ENCODE data around the gene MAPRE2.

The MAPRE2 gene

GRCh38 chr18:35123811-35124210 is 82.6 kb downstream of the MAPRE2 start:
- Histone ChIP-seq H3K36me3 (ENCODE audit: control insufficient read depth, insufficient read depth, low read length) (peaks cover 28% of the 10 kb centered on the region), H3K4me3 (ENCODE audit: extremely low read depth, insufficient read depth, low read length, poor library complexity, severe bottlenecking) (no peak overlapping the region), H3K9me3 (ENCODE audit: control insufficient read depth, low read length) (no peaks in the 10 kb centered on the region)

GRCh38 chr18:35127201-35127600 is 86.0 kb downstream of the MAPRE2 start:
- Histone ChIP-seq H3K36me3 (ENCODE audit: control insufficient read depth, insufficient read depth, low read length) (peaks cover 60% of the 10 kb centered on the region), H3K4me1 (ENCODE audit: control insufficient read depth, insufficient read depth, low read length, poor library complexity, severe bottlenecking) (no peaks in the 10 kb centered on the region), H3K9me3 (ENCODE audit: control insufficient read depth, low read length) (no peaks in the 10 kb centered on the region), H3K4me3 (ENCODE audit: extremely low read depth, insufficient read depth, low read length, poor library complexity, severe bottlenecking) (no peak overlapping the region), H3K27ac (ENCODE audit: low read depth, low read length, severe bottlenecking) (no peak overlapping the region)
- 75 to 100% methylated on average over 1 to 2 of the region's 4 CpGs for WGBS, 2 experiments (ENCODE audit: insufficient coverage in 2 of 2)

More at GRCh38 chr18:35123811-35124210, 82.6 kb downstream of the MAPRE2 start:
- no peaks in the 10 kb centered on the region for H3K4me1 ChIP-seq (ENCODE audit: control insufficient read depth, insufficient read depth, low read length, poor library complexity, severe bottlenecking)
- no peak overlapping the region for H3K27ac ChIP-seq (ENCODE audit: low read depth, low read length, severe bottlenecking)

DNA sequence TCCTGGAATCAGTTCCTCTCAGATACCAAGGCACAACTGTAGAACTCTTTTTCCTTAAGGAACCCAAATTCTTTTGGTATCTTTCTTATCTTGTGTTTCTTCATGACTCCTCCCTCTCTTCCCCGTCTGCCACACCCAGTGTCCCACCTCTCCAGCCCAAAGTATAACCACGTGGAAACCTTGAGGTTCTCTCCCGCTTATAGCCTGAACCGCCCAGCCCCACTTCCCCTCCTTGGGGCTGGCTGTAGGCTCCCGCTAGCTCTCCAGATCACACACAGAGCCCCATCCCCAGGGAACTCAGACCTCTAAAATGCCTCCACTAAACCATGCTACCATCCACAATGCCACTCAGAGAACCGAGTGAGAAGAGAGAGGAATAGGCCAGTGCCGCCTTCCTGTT is 87.5 kb downstream of the MAPRE2 start:
- Histone ChIP-seq H3K4me3 (ENCODE audit: extremely low read depth, insufficient read depth, low read length, poor library complexity, severe bottlenecking) (no peak overlapping the region), H3K36me3 (ENCODE audit: control insufficient read depth, insufficient read depth, low read length) (peaks cover 69% of the 10 kb centered on the region), H3K9me3 (ENCODE audit: control insufficient read depth, low read length) (no peaks in the 10 kb centered on the region), H3K4me1 (ENCODE audit: control insufficient read depth, insufficient read depth, low read length, poor library complexity, severe bottlenecking) (no peaks in the 10 kb centered on the region), H3K27ac (ENCODE audit: low read depth, low read length, severe bottlenecking) (no peak overlapping the region)
- WGBS, 2 experiments (ENCODE audit: insufficient coverage in 2 of 2), result 94 to 96% methylated on average over 4 to 6 of the region's 7 CpGs

DNA sequence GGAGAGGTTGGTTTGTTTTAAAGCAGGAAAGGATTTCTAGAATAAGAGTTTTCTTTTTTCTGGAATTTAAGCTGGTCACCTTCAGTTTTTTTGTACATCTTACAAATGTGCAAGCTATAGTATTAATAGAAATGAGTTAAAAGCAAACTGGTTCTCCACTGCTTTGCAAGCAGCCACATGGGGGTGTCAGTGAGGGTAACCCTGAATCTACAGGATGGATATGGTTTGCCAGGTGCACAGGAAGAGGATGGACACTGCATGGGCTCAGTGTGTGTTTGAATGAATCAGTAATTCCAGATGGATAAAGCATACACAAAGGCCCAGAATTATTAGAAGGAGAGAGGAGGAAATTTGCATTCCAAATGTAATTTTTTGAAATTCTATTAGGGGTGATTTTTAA is 89.0 kb downstream of the MAPRE2 start:
- peaks cover under 1% of the 10 kb centered on the region for H3K4me1 ChIP-seq (ENCODE audit: control insufficient read depth, insufficient read depth, low read length, poor library complexity, severe bottlenecking)
- H3K4me3 ChIP-seq (ENCODE audit: extremely low read depth, insufficient read depth, low read length, poor library complexity, severe bottlenecking), result no peak overlapping the region
- H3K9me3 ChIP-seq (ENCODE audit: control insufficient read depth, low read length), result no peaks in the 10 kb centered on the region
- H3K36me3 ChIP-seq (ENCODE audit: control insufficient read depth, insufficient read depth, low read length), result peaks cover 80% of the 10 kb centered on the region
- H3K27ac ChIP-seq (ENCODE audit: low read depth, low read length, severe bottlenecking), result no peak overlapping the region

GRCh38 chr18:35131387-35132020 is 90.3 kb downstream of the MAPRE2 start:
- Histone ChIP-seq H3K27ac (ENCODE audit: low read depth, low read length, severe bottlenecking) (peak overlapping the region; percentile 63), H3K4me3 (ENCODE audit: extremely low read depth, insufficient read depth, low read length, poor library complexity, severe bottlenecking) (no peak overlapping the region), H3K4me1 (ENCODE audit: control insufficient read depth, insufficient read depth, low read length, poor library complexity, severe bottlenecking) (peaks cover 2% of the 10 kb centered on the region), H3K36me3 (ENCODE audit: control insufficient read depth, insufficient read depth, low read length) (peaks cover 85% of the 10 kb centered on the region), H3K9me3 (ENCODE audit: control insufficient read depth, low read length) (no peaks in the 10 kb centered on the region)
- 93 to 94% methylated on average over 6 to 7 of the region's 8 CpGs for WGBS, 2 experiments (ENCODE audit: insufficient coverage in 2 of 2)

DNA sequence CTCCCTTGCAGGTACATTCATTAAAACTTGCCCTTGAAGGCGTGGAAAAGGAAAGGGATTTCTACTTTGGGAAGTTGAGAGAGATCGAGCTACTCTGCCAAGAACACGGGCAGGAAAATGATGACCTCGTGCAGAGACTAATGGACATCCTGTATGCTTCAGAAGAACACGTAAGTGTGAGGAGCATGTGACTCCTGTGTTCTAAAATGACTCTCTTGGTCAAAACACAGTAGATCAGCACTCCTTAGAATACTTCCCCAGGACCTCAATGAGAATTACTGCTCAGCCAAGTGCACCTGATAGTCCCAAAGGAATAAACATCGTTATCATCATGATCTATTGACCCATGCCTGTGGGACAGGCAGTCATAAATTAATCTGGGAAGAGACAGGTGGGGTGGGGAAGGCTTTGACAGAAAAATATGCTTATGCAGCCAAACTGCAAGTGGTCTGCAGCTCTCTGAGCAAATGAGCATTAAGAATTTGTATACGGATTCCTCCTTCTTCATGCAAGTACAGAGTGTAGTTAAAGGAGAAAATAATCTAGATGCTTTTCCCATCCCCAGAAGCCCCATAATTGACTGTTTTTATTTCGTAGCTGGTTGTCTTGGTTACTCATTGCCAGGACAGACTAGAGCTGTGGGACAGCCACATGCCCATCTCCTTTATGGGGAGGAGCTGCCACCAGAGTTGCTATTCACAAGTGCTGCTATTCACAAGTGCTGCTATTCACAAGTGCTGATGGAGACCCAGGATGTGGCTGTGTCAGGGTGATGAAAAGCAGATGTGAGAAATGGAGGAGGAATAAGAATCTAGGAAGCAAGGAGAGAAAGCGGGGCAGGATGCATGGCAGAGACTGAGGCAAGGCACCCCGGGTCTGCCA is 91.0 kb downstream of the MAPRE2 start:
- H3K4me1 ChIP-seq (ENCODE audit: control insufficient read depth, insufficient read depth, low read length, poor library complexity, severe bottlenecking), result peaks cover 2% of the 10 kb centered on the region
- 94 to 97% methylated on average over 8 to 10 of the region's 10 CpGs for WGBS, 2 experiments (ENCODE audit: insufficient coverage in 2 of 2)
- peak overlapping the region; percentile 63 for H3K27ac ChIP-seq (ENCODE audit: low read depth, low read length, severe bottlenecking)
- H3K9me3 ChIP-seq (ENCODE audit: control insufficient read depth, low read length), result no peaks in the 10 kb centered on the region
- H3K36me3 ChIP-seq (ENCODE audit: control insufficient read depth, insufficient read depth, low read length), result peaks cover 90% of the 10 kb centered on the region
- no peak overlapping the region for H3K4me3 ChIP-seq (ENCODE audit: extremely low read depth, insufficient read depth, low read length, poor library complexity, severe bottlenecking)

- Histone ChIP-seq H3K9me3 (ENCODE audit: control insufficient read depth, low read length) (no peaks in the 10 kb centered on the region), H3K4me1 (ENCODE audit: control insufficient read depth, insufficient read depth, low read length, poor library complexity, severe bottlenecking) (peaks cover 2% of the 10 kb centered on the region), H3K36me3 (ENCODE audit: control insufficient read depth, insufficient read depth, low read length) (peaks cover 87% of the 10 kb centered on the region), H3K27ac (ENCODE audit: low read depth, low read length, severe bottlenecking) (no peak overlapping the region), H3K4me3 (ENCODE audit: extremely low read depth, insufficient read depth, low read length, poor library complexity, severe bottlenecking) (no peak overlapping the region)
- 95 to 100% methylated on average over 5 of the region's 6 CpGs for WGBS, 2 experiments (ENCODE audit: insufficient coverage in 2 of 2)
Measured at GRCh38 chr18:35134190-35134730, 93.0 kb downstream of the MAPRE2 start.

- 83 to 87% methylated on average over 3 of the region's 4 CpGs for WGBS, 2 experiments (ENCODE audit: insufficient coverage in 2 of 2)
- no peaks in the 10 kb centered on the region for H3K9me3 ChIP-seq (ENCODE audit: control insufficient read depth, low read length)
- H3K27ac ChIP-seq (ENCODE audit: low read depth, low read length, severe bottlenecking), result no peak overlapping the region
- H3K4me1 ChIP-seq (ENCODE audit: control insufficient read depth, insufficient read depth, low read length, poor library complexity, severe bottlenecking), result peaks cover 2% of the 10 kb centered on the region
- peaks cover 87% of the 10 kb centered on the region for H3K36me3 ChIP-seq (ENCODE audit: control insufficient read depth, insufficient read depth, low read length)
- H3K4me3 ChIP-seq (ENCODE audit: extremely low read depth, insufficient read depth, low read length, poor library complexity, severe bottlenecking), result no peak overlapping the region
Measured at GRCh38 chr18:35134791-35135531, 93.7 kb downstream of the MAPRE2 start.

- Histone ChIP-seq H3K27ac (ENCODE audit: low read depth, low read length, severe bottlenecking) (no peak overlapping the region), H3K4me3 (ENCODE audit: extremely low read depth, insufficient read depth, low read length, poor library complexity, severe bottlenecking) (no peak overlapping the region), H3K9me3 (ENCODE audit: control insufficient read depth, low read length) (no peaks in the 10 kb centered on the region), H3K4me1 (ENCODE audit: control insufficient read depth, insufficient read depth, low read length, poor library complexity, severe bottlenecking) (peaks cover 2% of the 10 kb centered on the region), H3K36me3 (ENCODE audit: control insufficient read depth, insufficient read depth, low read length) (peaks cover 84% of the 10 kb centered on the region)
- WGBS, 2 experiments (ENCODE audit: insufficient coverage in 2 of 2), result 90 to 93% methylated on average over 3 of the region's 3 CpGs
Measured at GRCh38 chr18:35136248-35136647, 95.0 kb downstream of the MAPRE2 start.

GRCh38 chr18:35136885-35137284 is 95.7 kb downstream of the MAPRE2 start:
- WGBS, 2 experiments (ENCODE audit: insufficient coverage in 2 of 2), result 80% methylated on average over 1 of the region's 2 CpGs; no CpG with 5 or more reads in 1 of the 2 experiments

More at GRCh38 chr18:35136885-35137284, 95.7 kb downstream of the MAPRE2 start:
- Histone ChIP-seq H3K27ac (ENCODE audit: low read depth, low read length, severe bottlenecking) (no peak overlapping the region), H3K4me3 (ENCODE audit: extremely low read depth, insufficient read depth, low read length, poor library complexity, severe bottlenecking) (no peak overlapping the region), H3K9me3 (ENCODE audit: control insufficient read depth, low read length) (no peaks in the 10 kb centered on the region), H3K4me1 (ENCODE audit: control insufficient read depth, insufficient read depth, low read length, poor library complexity, severe bottlenecking) (peaks cover 2% of the 10 kb centered on the region), H3K36me3 (ENCODE audit: control insufficient read depth, insufficient read depth, low read length) (peaks cover 77% of the 10 kb centered on the region)
